Measurements from ENCODE around the gene GIT1. TPM values are rescaled to one million over a fixed set of nuclear protein-coding genes. Genes with fewer than 3 reads are reported as not detected.

Gene GIT1
- total and polyA plus RNA-seq, 2 donors (not counting 3 experiments of a cell fraction or from before 2014, with no cell fraction given) = 75.5 to 92.5 TPM

DNA sequence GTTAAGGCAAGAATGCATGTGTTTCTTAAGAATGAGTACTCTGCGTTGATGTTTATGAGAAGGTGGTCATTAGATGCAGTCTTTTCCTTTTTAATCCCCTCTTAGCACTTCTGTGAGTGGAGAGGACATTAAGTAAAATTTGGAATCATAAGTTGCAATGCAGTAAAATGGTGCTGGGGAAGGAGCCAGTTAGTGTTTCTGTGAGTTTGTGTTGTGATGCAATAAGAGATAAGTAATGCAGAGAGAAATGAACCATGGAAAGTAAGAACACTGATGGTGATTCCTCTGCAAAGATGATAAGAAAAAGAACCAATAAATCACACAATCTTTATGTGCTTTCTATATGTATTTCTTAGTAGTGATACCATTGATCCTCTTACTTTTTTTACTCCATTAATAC lies 42.6 kb downstream of the GIT1 start:
- peaks cover 2% of the 10 kb centered on the region for H4K20me1 ChIP-seq (replicated peaks; ENCODE audit: control insufficient read depth, extremely low read depth, insufficient read depth, low read length)
- no peak overlapping the region for H3K9ac ChIP-seq (replicated peaks; ENCODE audit: extremely low read depth, insufficient read depth, low read length)
- H3K36me3 ChIP-seq (ENCODE audit: control insufficient read depth in 2 of 2, extremely low read depth in 1 of 2, insufficient read depth in 2 of 2, low read length in 2 of 2) = peaks cover 6 to 8% of the 10 kb centered on the region in 2 experiments
- DNase-seq (ENCODE audit: low read depth, low spot score) (no peak), FAIRE-seq (no peak)
- BruUV-seq (replicated peaks) = no TSS peak
- H3K4me3 ChIP-seq (replicated peaks in 1 of 3; ENCODE audit: insufficient read depth in 1 of 3, low read depth in 1 of 3, low read length in 3 of 3) = no peak overlapping the region
- no peaks in the 10 kb centered on the region for H3K9me1 ChIP-seq (replicated peaks; ENCODE audit: control insufficient read depth, extremely low read depth, insufficient read depth, low read length)
- CTCF ChIA-PET = interaction anchor here (2.2 to 2.4 kb wide), 2 partner anchors 10 to 177 kb away, joined by 9 to 12 read pairs; no protein-coding TSS in a partner anchor
- intact Hi-C loops (cut with micrococcal nuclease) = no loop called here
- dilution Hi-C loops (cut with MboI; ENCODE audit: extremely low pct_ligation_motif_present, low sequenced_read_pairs) = no loop called here
- H3K9me3 ChIP-seq (replicated peaks; ENCODE audit: control insufficient read depth, insufficient read depth, low read length) = no peaks in the 10 kb centered on the region
- POLR2A ChIA-PET = no interaction called here
- no peaks in the 10 kb centered on the region for H3K79me2 ChIP-seq (ENCODE audit: control insufficient read depth, insufficient read depth, low read length)
- H3K27ac ChIP-seq (ENCODE audit: insufficient read depth, low read depth, low read length) = no peak overlapping the region
- no peaks in the 10 kb centered on the region for H3K4me1 ChIP-seq (ENCODE audit: control insufficient read depth, extremely low read depth, insufficient read depth, low read length)
- H3K4me2 ChIP-seq (ENCODE audit: insufficient read depth, low read length) = no peak overlapping the region
- H3K27me3 ChIP-seq (ENCODE audit: control insufficient read depth in 2 of 2, insufficient read depth in 2 of 2, low read length in 2 of 2) = no peaks in the 10 kb centered on the region
- TF ChIP-seq JUN (IDR thresholded peaks at IDR 0.05; ENCODE audit: borderline replicate concordance, insufficient read depth, insufficient read length, low read depth) = no peak
- TF ChIP-seq FOS (IDR thresholded peaks at IDR 0.05; ENCODE audit: borderline replicate concordance, insufficient read depth, low read length) = no peak
- TF ChIP-seq, protein P1, sequence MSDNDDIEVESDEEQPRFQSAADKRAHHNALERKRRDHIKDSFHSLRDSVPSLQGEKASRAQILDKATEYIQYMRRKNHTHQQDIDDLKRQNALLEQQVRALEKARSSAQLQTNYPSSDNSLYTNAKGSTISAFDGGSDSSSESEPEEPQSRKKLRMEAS (IDR thresholded peaks at IDR 0.05; ENCODE audit: insufficient read depth, insufficient read length) = no peak
- no peak for TF ChIP-seq POLR2A (IDR thresholded peaks at IDR 0.05; ENCODE audit: low read depth, low read length)
- no peak for TF ChIP-seq GATA2 (IDR thresholded peaks at IDR 0.05; ENCODE audit: insufficient read depth, insufficient read length, low read depth, low read length)
- no peak for TF ChIP-seq MYC (IDR thresholded peaks at IDR 0.05; ENCODE audit: low read depth, low read length)
- no peak for TF ChIP-seq CTCF (IDR thresholded peaks at IDR 0.05; ENCODE audit: extremely low read depth in 1 of 2, insufficient read depth in 1 of 2, low read depth in 1 of 2, low read length in 2 of 2)
- TF ChIP-seq POLR2AphosphoS5 (IDR thresholded peaks at IDR 0.05; ENCODE audit: insufficient read depth, low read depth, low read length) = no peak
- TF ChIP-seq EZH2 (IDR thresholded peaks at IDR 0.05; ENCODE audit: borderline replicate concordance, low read depth, low read length, severe bottlenecking) = no peak
- no peak overlapping the region for H2AFZ ChIP-seq (ENCODE audit: low read depth, low read length)
